Measurements from ENCODE around the gene DCC. TPM values are rescaled to one million over a fixed set of nuclear protein-coding genes. Genes with fewer than 3 reads are reported as not detected.

DCC gene
- total RNA-seq, 1 donor from 2014 or later: not detected

DNA sequence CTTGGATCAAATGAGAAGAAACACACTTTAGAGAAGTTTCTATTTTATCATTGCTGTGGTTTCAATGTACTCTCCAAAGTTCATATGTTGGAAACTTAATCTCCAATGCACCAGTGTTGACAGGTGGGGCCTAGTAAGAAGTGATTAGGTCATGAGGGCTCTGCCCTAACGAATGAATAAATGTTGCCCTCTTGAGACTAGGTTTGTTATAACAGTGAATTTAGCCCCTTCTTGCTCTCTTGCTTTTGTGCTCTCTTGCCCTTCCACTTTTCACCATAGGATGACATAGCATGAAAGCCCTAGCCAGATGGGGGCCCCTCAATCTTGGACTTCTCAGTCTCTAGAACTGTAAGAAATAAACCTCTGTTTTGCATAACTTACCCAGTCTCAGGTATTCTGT is 664.8 kb downstream of the DCC start:
- TF ChIP-seq, protein P1, sequence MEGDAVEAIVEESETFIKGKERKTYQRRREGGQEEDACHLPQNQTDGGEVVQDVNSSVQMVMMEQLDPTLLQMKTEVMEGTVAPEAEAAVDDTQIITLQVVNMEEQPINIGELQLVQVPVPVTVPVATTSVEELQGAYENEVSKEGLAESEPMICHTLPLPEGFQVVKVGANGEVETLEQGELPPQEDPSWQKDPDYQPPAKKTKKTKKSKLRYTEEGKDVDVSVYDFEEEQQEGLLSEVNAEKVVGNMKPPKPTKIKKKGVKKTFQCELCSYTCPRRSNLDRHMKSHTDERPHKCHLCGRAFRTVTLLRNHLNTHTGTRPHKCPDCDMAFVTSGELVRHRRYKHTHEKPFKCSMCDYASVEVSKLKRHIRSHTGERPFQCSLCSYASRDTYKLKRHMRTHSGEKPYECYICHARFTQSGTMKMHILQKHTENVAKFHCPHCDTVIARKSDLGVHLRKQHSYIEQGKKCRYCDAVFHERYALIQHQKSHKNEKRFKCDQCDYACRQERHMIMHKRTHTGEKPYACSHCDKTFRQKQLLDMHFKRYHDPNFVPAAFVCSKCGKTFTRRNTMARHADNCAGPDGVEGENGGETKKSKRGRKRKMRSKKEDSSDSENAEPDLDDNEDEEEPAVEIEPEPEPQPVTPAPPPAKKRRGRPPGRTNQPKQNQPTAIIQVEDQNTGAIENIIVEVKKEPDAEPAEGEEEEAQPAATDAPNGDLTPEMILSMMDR (conservative IDR thresholded peaks at IDR 0.05; ENCODE audit: low read depth, low read length): no peak
- H3K4me3 ChIP-seq (ENCODE audit: low read depth, low read length): no peak overlapping the region
- DNase-seq (ENCODE audit: low read depth): no peak

- TF ChIP-seq, protein P1 (conservative IDR thresholded peaks at IDR 0.05; ENCODE audit: low read depth, low read length): no peak
- no peak for DNase-seq (ENCODE audit: low read depth)
- no peak overlapping the region for H3K4me3 ChIP-seq (ENCODE audit: low read depth, low read length)
Observed at GRCh38 chr18:53018791-53019190, 678.8 kb downstream of the DCC start.

DNA sequence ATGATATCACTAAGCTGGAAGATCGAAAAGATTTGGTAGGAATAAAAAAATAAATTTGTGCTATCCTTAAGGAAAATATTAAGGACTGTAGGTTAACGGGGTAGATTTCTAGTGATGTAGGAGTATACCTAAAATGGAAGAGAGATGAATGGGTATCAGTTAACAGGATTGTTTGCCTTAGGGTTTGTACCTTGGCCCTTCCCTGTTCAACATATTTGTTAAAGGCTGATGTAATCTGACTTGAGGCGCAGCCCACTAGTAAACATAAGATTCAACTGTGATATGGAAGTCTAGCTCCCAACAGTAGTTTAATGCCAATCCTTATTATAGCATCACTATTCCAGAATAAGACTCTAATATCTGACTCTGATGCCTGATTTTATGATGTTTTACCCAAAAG is 685.2 kb downstream of the DCC start:
- DNase-seq (ENCODE audit: low read depth): no peak
- TF ChIP-seq, protein P1 (conservative IDR thresholded peaks at IDR 0.05; ENCODE audit: low read depth, low read length): no peak
- no peak overlapping the region for H3K4me3 ChIP-seq (ENCODE audit: low read depth, low read length)

DNA sequence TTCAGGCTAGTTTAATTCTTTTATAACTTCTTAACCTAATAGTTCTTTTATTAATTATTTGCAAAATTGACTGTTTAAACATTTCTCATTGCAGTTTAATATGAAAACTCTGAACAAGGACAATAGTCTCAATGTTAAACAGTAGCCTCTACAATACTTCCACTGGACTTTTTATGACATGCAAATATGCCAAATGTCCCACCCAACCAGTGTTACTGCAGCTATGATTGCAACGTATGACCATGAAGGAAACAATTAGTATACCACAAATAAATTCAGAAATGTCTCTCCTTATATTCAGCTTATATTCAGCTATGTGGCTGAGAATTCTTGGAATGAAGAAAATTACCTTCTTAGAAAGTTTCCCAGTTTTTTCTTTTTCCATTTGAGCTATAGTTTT is 688.6 kb downstream of the DCC start:
- no peak for DNase-seq (ENCODE audit: low read depth)
- H3K4me3 ChIP-seq (ENCODE audit: low read depth, low read length): no peak overlapping the region
- TF ChIP-seq, protein P1 (conservative IDR thresholded peaks at IDR 0.05; ENCODE audit: low read depth, low read length): no peak

DNA sequence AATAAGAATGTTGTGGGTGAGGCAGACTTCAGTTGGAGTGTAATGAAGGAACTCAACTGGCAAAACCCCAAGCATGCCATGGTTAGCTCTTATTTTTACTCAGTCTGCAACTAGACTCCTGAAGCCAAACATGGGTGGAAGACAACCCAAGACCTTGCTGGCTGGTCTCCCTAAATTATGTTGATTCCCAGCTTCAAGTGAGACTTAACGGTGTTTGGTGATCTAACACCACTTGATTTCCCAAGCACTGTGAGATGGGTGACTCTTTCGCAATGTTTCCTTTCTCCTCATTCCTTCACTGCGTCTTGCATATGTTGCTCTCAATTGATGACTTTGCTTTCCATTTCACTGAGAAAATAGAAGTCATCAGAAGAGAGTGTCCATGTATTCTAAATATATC is 693.1 kb downstream of the DCC start:
- TF ChIP-seq, protein P1 (conservative IDR thresholded peaks at IDR 0.05; ENCODE audit: low read depth, low read length): no peak
- DNase-seq (ENCODE audit: low read depth): no peak
- no peak overlapping the region for H3K4me3 ChIP-seq (ENCODE audit: low read depth, low read length)

GRCh38 chr18:53038608-53039007 is 698.6 kb downstream of the DCC start:
- H3K4me3 ChIP-seq (ENCODE audit: low read depth, low read length): no peak overlapping the region
- TF ChIP-seq, protein P1 (conservative IDR thresholded peaks at IDR 0.05; ENCODE audit: low read depth, low read length): no peak
- DNase-seq (ENCODE audit: low read depth): no peak

DNA sequence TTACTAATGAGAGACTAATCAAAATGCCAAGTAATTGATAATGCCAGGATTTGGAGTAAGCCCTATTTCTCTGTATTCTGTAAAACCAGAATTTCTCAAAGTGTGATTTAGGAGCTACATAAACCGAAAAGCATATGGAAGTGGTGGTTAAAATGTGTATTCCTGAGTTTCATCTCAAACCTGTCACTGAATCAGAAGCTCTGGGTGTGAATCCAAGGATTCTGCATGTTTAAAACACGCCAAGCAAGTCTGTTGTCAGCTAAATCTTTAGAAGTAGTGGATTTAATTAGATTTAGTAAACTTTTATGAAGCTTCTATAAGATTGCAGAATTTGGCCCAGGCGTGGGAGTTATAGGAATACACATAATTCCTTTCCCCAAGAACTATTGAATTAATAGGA is 700.3 kb downstream of the DCC start:
- no peak for DNase-seq (ENCODE audit: low read depth)

More for the DNA sequence above, 700.3 kb downstream of the DCC start:
- TF ChIP-seq, protein P1 (conservative IDR thresholded peaks at IDR 0.05; ENCODE audit: low read depth, low read length): no peak
- no peak overlapping the region for H3K4me3 ChIP-seq (ENCODE audit: low read depth, low read length)

Measured in epithelial cell of proximal tubule (primary cell).